Measurements from ENCODE around the gene SH3BP4. TPM values are rescaled to one million over a fixed set of nuclear protein-coding genes. Genes with fewer than 3 reads are reported as not detected.
A peak's percentile ranks its signal among the peaks of the same experiment; 100 is the strongest.

The SH3BP4 gene
- total and polyA plus RNA-seq, 2 of the 13 experiments (the other 11 are each of a cell fraction or from before 2014, with no cell fraction given) = 34.6 to 99.1 TPM

DNA sequence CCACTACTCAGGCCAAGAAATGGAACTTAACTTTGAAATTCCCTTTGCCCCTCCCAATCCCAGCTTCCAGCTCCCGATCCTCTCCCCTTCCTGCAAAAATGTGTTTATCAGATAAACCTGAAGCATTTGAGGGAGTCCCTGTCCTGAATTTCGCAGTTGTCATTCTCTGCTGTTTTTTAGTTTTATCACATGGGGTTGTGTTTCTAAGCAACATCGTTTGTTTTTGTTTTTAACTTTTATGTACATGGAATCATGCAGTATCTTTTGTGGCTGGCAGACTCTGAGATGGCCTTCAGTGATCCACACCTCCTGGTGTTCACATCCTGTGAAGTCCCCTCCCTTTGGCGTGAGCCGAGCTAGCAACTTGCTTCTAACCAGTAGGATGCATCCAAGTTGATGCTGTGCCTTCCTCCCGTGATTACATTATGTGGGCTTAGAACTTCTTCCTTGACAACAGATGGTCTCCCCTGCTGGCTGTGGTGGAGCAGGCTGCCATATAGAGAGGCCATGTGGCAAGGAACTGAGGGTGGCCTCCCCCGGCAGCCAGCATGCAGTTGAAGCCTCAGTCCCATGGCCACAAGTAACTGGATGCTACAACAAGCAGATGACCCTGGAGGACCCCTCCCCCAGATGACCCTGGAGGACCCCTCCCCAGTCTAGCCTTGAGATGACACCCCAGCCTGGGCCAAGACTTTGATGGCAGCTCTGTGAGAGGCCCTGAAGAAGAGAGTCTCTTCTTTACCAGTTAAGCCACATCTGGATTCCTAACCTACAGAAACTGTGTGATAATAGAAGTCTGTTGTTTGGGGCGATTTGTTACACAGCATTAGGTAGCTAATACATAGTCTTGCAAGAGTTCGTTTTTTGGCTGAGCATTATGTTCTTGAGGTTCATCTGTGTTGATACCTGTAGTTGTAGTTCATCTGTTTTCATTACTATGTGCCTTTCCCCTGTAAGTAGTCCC lies 27.7 kb downstream of the SH3BP4 start (continued):
- TF ChIP-seq ZNF543 (CRISPR knock-in tag; IDR thresholded peaks at IDR 0.05) (peak; percentile 100), POLR2A (IDR thresholded peaks at IDR 0.05; ENCODE audit: insufficient read depth in 1 of 2, low read depth in 2 of 2, low read length in 2 of 2) (peak in 1 of 2 experiments; percentile 9; a peak in 1 of 4 replicates), HNRNPL (IDR thresholded peaks at IDR 0.05; ENCODE audit: low read depth, low read length) (no peak), NFE2L2 (IDR thresholded peaks at IDR 0.05; ENCODE audit: low read length) (no peak)
- TF ChIP-seq, protein P1, sequence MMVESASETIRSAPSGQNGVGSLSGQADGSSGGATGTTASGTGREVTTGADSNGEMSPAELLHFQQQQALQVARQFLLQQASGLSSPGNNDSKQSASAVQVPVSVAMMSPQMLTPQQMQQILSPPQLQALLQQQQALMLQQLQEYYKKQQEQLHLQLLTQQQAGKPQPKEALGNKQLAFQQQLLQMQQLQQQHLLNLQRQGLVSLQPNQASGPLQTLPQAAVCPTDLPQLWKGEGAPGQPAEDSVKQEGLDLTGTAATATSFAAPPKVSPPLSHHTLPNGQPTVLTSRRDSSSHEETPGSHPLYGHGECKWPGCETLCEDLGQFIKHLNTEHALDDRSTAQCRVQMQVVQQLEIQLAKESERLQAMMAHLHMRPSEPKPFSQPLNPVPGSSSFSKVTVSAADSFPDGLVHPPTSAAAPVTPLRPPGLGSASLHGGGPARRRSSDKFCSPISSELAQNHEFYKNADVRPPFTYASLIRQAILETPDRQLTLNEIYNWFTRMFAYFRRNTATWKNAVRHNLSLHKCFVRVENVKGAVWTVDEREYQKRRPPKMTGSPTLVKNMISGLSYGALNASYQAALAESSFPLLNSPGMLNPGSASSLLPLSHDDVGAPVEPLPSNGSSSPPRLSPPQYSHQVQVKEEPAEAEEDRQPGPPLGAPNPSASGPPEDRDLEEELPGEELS (CRISPR knock-in tag; IDR thresholded peaks at IDR 0.05) = peak; percentile 71

DNA sequence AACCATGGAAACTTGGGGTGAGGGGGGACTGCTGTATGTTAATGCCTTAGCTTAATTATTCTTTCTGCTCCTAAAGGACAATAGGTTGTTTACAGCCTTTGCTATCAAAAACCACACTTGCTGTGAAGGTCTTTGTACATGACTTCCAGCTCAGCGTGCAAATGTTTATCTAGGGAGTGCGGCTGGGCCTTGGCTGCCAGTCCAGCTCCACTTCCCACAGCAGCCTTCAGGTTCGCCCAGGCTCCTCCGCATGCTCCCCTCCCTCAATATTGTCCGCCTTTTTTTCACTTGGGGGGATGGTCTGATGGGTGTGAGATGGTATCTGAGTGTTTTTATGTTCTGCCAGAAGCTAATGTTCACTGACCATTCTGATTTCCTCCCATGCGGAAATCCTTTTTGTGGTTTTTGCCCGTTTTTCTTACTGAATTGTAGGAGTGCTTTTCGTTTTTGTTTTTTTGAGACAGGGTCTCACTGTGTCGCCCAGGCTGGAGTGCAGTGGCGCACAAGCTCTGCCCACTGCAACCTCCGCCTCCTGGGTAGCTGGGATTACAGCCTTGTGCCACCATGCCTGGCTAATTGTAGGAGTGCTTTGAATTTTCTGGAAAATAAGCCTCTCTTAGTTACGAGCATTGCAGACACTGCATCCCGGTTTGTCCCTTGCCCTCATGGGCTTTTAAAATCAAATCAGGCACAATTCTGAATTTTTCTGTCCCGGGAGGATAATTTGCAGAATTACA lies 28.8 kb downstream of the SH3BP4 start:
- no TSS peak for BruUV-seq (replicated peaks)
- Histone ChIP-seq H3K9me3 (ENCODE audit: low read length) (no peaks in the 10 kb centered on the region), H3K79me2 (ENCODE audit: insufficient read depth, low read length) (peaks cover 100% of the 10 kb centered on the region), H3K4me3 (replicated peaks in 1 of 3; ENCODE audit: insufficient read depth in 1 of 3, low read depth in 2 of 3, low read length in 3 of 3) (peak overlapping the region; percentile 41 to 64 (median 48)), H3K27ac (ENCODE audit: extremely low read length, insufficient read depth, low read length) (peak overlapping the region; percentile 88), H4K20me1 (ENCODE audit: insufficient read depth, low read length) (peaks cover 81% of the 10 kb centered on the region), H3K36me3 (replicated peaks in 1 of 2; ENCODE audit: control insufficient read depth in 1 of 2, insufficient read depth in 2 of 2, low read length in 2 of 2) (peaks cover 8 to 12% of the 10 kb centered on the region in 2 experiments; a peak in 4 of 5 replicates), H3K9ac (ENCODE audit: insufficient read depth, low read depth, low read length) (peak overlapping the region; percentile 78), H2AFZ (ENCODE audit: low read length) (no peak overlapping the region), H3K4me1 (ENCODE audit: insufficient read depth, low read length) (peaks cover 100% of the 10 kb centered on the region), H3K4me2 (ENCODE audit: low read depth, low read length) (peak overlapping the region; percentile 96), H3K27me3 (ENCODE audit: control insufficient read depth in 1 of 2, insufficient read depth in 2 of 2, low read length in 2 of 2) (no peaks in the 10 kb centered on the region; a peak in 1 of 5 replicates)
- intact Hi-C loops (cut with micrococcal nuclease; ENCODE audit: unreplicated experiment) (loop anchor here (1.0 to 10.0 kb wide), 3 partner anchors 18 to 426 kb away; no protein-coding TSS in a partner anchor), in situ Hi-C loops (cut with HindIII; ENCODE audit: extremely low pct_ligation_motif_present, low pct_unique_long_range_greater_than_20kb) (no loop called here)
- FAIRE-seq = peak; percentile 8
- WGBS (ENCODE audit: low lambda C conversion rate) = 19% methylated on average over 14 of the region's 14 CpGs
- DNase-seq (ENCODE audit: low spot score) = peak; percentile 78
- ChIA-PET POLR2A (interaction anchor here (0.8 to 10.4 kb wide), 21 partner anchors 10 to 424 kb away, joined by 3 to 268 read pairs (median 11); partner anchors contain the start of gene SH3BP4), CTCF (ENCODE audit: low intra/inter-chr PET ratio, low total read pairs) (no interaction called here)
- peak; percentile 18 for ATAC-seq
- no peak for TF ChIP-seq MEF2D (CRISPR knock-in tag; IDR thresholded peaks at IDR 0.05)
- TF ChIP-seq, protein P2, sequence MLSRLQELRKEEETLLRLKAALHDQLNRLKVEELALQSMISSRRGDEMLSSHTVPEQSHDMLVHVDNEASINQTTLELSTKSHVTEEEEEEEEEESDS (CRISPR knock-in tag; IDR thresholded peaks at IDR 0.05; ENCODE audit: borderline replicate concordance) = no peak
- TF ChIP-seq SP5 (CRISPR knock-in tag; IDR thresholded peaks at IDR 0.05; ENCODE audit: borderline replicate concordance, low read depth) = 0 out of 2 replicates have a peak, but pooled peaks have one; percentile 32
- 0 out of 2 replicates have a peak, but pooled peaks have one; percentile 16 for TF ChIP-seq FOXK2 (IDR thresholded peaks at IDR 0.05)
- peak; percentile 52 for TF ChIP-seq SKI (IDR thresholded peaks at IDR 0.05; ENCODE audit: partially characterized antibody)
- TF ChIP-seq ZFP1 (CRISPR knock-in tag; IDR thresholded peaks at IDR 0.05) = 0 out of 2 replicates have a peak, but pooled peaks have one; percentile 22
- peak; percentile 73; the same call in 1 of the 2 replicates for TF ChIP-seq ZNF333 (CRISPR knock-in tag; IDR thresholded peaks at IDR 0.05; ENCODE audit: borderline replicate concordance)
- TF ChIP-seq, protein P3, sequence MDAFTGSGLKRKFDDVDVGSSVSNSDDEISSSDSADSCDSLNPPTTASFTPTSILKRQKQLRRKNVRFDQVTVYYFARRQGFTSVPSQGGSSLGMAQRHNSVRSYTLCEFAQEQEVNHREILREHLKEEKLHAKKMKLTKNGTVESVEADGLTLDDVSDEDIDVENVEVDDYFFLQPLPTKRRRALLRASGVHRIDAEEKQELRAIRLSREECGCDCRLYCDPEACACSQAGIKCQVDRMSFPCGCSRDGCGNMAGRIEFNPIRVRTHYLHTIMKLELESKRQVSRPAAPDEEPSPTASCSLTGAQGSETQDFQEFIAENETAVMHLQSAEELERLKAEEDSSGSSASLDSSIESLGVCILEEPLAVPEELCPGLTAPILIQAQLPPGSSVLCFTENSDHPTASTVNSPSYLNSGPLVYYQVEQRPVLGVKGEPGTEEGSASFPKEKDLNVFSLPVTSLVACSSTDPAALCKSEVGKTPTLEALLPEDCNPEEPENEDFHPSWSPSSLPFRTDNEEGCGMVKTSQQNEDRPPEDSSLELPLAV (CRISPR knock-in tag; conservative IDR thresholded peaks at IDR 0.05; ENCODE audit: low read depth) = no peak
- no peak for TF ChIP-seq ZNF7 (CRISPR knock-in tag; IDR thresholded peaks at IDR 0.05)
- no peak for TF ChIP-seq MBNL3 (CRISPR knock-in tag; conservative IDR thresholded peaks at IDR 0.05)
- 0 out of 2 replicates have a peak, but pooled peaks have one; percentile 33 for TF ChIP-seq ZNF441 (CRISPR knock-in tag; IDR thresholded peaks at IDR 0.05; ENCODE audit: borderline replicate concordance)
- TF ChIP-seq RXRA (CRISPR knock-in tag; IDR thresholded peaks at IDR 0.05) = no peak
- peak; percentile 8; the same call in 1 of the 2 replicates for TF ChIP-seq ZNF292 (CRISPR knock-in tag; IDR thresholded peaks at IDR 0.05; ENCODE audit: borderline replicate concordance, low read depth)

Data from HepG2 (cell line).